Measurements from ENCODE around the gene SLF2. TPM values are rescaled to one million over a fixed set of nuclear protein-coding genes. Genes with fewer than 3 reads are reported as not detected.
A peak's percentile ranks its signal among the peaks of the same experiment; 100 is the strongest.

SLF2 gene
- total RNA-seq, 1 donor from 2014 or later: 81.5 TPM

GRCh38 chr10:100896876-100897461 lies 15.8 kb upstream of the SLF2 start:
- DNase-seq (ENCODE audit: low read depth): no peak

DNA sequence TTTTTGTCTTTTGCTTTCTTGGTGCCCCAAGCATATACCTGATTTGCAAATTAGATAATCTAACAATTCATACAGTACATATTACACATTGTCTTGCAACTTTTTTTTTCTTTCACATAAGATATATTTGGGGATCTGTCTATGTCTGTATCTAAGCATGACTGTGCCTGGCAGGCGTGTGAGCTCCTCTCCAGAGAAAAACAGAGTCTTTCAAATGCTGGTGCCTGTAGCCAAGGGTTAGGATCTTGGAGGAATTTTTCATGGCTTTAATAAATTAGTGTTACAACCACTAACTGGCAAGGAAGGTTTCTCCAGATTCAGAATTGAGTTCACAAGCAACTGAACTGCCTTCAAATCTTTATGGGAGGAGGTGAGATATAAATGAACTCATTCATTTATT lies 14.8 kb upstream of the SLF2 start:
- DNase-seq (ENCODE audit: low read depth): no peak

DNA sequence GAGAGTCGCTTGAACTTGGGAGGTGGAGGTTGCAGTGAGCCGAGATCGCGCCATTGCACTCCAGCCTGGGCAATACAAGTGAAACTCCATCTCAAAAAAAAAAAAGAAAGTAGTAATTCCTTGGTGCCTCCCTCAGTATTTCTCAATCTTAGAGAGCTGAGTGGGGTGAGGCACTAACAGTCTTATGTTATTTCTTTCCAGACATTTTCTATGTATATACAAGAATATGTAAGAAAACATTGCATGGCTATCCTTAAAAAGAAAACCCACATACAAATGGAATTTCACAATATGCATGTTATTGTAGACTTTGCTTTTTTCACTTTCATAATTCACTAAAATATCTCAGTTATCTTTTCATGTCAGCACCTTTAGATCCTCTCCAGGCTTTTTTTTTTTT lies 13.6 kb upstream of the SLF2 start:
- no peak for DNase-seq (ENCODE audit: low read depth)

GRCh38 chr10:100901051-100901450 lies 11.7 kb upstream of the SLF2 start:
- peak; percentile 60 for DNase-seq (ENCODE audit: low read depth)

GRCh38 chr10:100902622-100903021 lies 10.1 kb upstream of the SLF2 start:
- no peak for DNase-seq (ENCODE audit: low read depth)

DNA sequence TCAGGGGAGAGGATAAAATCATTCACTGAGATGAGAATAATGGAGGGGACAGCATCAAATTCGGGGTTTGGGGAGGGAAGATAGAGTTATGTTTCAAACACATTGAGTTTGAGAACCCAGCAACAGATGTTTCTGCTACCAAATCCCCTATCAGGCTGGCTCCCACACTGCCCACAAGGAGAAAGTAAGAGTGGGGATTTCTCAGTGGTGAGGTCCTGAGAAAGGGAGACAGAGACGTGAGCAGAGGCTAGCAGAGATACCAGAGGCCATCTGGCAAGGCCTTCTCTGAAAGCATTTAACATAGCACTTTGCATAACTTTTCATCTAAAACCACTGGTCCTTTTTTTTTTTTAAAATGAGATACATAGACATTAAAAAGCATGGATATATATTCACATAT lies 7.8 kb upstream of the SLF2 start:
- DNase-seq (ENCODE audit: low read depth): peak; percentile 44

DNA sequence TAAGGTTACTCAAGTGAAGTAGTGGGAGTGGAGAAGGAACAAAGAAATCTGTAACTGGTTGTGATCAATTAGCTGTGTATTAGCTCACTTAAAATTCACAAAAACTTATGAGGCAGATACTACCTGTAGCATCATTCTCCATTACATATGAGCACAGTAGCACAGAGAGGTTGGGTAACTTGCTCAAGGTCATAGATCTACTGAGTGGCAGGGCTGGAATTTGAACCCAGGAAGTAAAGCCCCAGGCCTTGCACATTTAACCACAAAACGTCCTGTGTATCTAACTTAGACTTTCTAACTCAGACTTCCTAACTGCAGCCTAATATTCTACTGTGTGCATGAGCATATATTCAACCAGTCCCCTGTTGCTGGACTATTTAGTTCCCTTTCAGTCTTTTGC lies 5.6 kb upstream of the SLF2 start:
- no peak for DNase-seq (ENCODE audit: low read depth)

- no peak for DNase-seq (ENCODE audit: low read depth)
Observed at GRCh38 chr10:100907773-100908363, 4.9 kb upstream of the SLF2 start.

DNA sequence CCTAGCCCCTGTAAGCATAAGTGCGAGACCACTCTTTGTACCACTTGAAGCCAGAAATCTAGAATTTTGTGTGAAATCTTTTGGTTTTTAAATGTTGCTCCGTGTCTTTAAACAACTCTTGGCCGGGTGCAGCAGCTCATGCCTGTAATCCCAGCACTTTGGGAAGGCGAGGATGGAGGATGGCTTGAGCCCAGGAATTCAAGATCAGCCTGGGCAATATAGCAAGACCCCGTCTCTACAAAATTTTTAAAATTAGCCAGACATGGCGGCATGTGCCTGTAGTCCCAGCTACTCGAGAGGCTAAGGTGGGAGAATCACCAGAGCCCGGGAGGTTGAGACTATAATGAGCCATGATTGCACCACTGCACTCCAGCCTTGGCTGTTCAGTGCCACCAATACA lies 4.4 kb upstream of the SLF2 start:
- no peak for DNase-seq (ENCODE audit: low read depth)

DNA sequence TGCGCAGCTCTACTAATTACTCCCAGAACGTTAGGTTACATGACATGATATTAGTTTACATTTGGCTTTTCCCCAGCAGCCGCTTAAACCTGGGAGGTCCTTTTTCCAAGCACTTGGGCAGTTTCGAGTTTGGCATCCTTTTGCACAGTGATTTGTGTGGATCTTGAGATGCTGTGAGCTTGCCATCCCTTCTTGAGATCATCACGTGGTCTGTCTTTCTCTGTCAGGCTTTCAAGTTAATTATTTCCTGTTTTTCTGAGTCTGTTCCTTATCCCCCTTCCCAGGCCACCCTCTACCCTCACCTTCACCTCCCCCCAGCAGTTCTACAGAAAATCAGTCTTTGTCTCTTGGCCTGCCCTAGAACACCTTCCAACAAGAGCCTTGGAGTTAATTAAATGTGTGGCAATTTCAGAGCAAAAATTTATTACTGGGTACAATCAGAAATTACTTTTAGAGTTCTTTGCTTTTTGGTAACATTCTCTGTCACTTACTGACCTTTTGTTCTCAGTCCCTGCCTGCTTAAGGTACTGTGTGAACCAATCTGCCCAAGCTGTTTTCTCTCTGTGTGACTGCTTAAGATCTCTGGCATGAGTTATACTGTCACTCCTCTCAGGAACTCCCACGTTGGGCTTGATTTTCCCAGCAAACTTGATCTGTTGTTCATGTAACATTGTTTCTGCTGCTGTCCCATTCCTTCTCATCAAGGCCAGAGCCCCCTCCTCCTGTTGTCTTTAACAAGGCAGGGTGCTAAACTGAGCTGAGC lies 3.1 kb upstream of the SLF2 start:
- peak; percentile 30 for DNase-seq (ENCODE audit: low read depth)

DNA sequence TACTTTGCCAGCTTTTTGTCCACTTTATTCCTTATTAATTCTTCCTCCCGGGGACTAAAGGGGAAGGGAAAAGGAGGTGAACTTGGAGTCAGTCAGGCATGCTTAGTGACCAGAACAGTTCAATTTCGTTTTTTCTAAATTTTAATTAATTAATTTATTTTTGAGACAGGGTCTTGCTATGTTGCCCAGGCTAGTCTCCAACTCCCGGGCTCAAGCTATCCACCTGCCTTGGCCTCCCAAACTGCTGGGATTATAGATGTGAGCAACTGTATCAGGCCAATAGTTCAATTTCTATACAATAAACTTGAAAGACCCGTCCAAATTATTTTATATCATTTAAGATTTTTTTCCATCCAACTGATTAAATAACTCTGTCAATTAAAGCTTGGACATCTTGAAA lies 1.3 kb upstream of the SLF2 start:
- DNase-seq (ENCODE audit: low read depth): no peak

- DNase-seq (ENCODE audit: low read depth): no peak
Observed at GRCh38 chr10:100912013-100912604, 654 bp upstream of the SLF2 start.

GRCh38 chr10:100913470-100913865 lies 705 bp downstream of the SLF2 start:
- no peak for DNase-seq (ENCODE audit: low read depth)

- DNase-seq (ENCODE audit: low read depth): no peak
Observed at GRCh38 chr10:100917071-100917470, 4.3 kb downstream of the SLF2 start.

- no peak for DNase-seq (ENCODE audit: low read depth)
Observed at GRCh38 chr10:100923580-100923979, 10.8 kb downstream of the SLF2 start.

GRCh38 chr10:100927266-100927665 lies 14.5 kb downstream of the SLF2 start:
- DNase-seq (ENCODE audit: low read depth): no peak

DNA sequence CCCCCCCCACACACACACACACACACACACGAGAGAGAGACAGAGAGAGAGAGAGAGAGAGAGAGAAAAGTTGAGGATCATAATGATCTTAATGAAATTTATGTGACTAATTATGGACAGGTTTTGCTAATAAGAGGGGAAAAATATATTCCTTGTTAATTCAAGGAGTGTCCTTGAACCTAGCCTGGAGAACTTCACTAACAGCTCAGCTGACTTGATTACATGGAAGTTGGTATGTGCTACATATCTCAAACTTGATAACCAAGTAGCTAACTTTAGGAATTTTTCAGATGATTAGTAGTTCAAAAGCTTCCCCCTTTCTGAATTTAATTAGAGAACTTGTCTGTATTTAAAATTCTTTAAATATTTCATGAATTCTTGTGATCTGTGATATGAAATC lies 15.3 kb downstream of the SLF2 start:
- DNase-seq (ENCODE audit: low read depth): no peak

DNA sequence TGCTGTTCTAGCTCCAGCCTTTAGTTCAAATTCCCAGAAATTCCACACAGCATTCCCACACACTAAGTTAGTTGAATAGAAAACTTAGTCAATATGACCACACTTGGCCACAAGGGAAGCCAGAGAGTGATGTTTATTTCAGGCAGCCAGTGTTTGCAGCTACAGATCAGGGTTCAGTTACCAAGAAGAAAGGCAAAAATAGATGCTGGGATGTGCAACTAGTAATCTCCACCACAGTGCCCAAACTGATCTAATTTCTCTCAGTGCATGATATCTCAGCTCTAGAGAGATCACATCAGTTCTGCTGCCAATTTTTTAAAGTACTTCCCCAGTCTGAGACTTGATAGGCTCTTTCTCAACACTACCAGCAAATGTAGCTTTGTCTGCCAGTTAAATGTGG lies 17.6 kb downstream of the SLF2 start:
- DNase-seq (ENCODE audit: low read depth): peak; percentile 32

DNA sequence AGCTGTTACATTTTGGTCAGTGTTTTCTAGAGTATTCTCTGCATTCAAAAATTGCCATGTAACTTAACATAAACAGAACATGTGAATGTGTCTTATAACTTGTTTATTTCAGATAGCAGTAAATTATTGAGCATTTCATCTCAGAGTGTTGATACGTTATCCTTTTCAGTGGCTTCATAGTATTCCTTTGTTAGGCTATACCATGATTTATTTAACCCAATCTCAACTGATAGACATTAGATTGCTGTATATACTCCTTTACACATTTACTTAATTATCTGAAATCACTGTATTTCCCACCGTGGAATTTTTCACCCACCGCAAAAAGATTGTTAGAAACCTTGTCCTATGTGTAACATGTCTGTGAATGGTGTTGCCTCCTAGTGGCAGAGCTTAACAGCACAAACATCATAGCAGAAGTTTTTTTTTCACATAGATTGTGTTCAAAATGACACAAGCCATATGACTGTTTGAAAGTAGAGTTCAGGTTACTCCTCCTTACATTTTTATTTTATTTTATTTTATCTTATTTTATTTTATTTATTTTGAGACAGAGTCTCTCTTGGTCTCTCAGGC lies 21.4 kb downstream of the SLF2 start:
- DNase-seq (ENCODE audit: low read depth): no peak

GRCh38 chr10:100939763-100940344 lies 27.1 kb downstream of the SLF2 start:
- DNase-seq (ENCODE audit: low read depth): no peak

GRCh38 chr10:100942229-100942628 lies 29.5 kb downstream of the SLF2 start:
- no peak for DNase-seq (ENCODE audit: low read depth)

GRCh38 chr10:100943508-100943907 lies 30.7 kb downstream of the SLF2 start:
- no peak for DNase-seq (ENCODE audit: low read depth)

All from myocyte (in vitro differentiated cells).